Sigmoid colon (tissue), 7 donors: ENCODE results near the gene KIDINS220. TPM values are rescaled to one million over a fixed set of nuclear protein-coding genes. Genes with fewer than 3 reads are reported as not detected.

Experiments used
- DNase-seq: peaks from one replicate; pipeline ENCODE4 v3.0.0-alpha.2; 2019
- H3K27ac ChIP-seq, 4 donors: fragments of 200-600 bp; sonication (generic); one replicate each; pipeline ENCODE4 v1.5.1; 2016 to 2019; ENCODE audit warnings: mild to moderate bottlenecking in 1 of 4
- H3K27me3 ChIP-seq, 3 donors: fragments of 200-600 bp; sonication (generic); one replicate each; pipeline ENCODE4 v1.5.1; 2019; ENCODE audit warnings: mild to moderate bottlenecking in 1 of 3
- H3K36me3 ChIP-seq, 4 donors: fragments of 200-600 bp; sonication (generic); one replicate each; pipeline ENCODE4 v1.5.1; 2016 to 2019
- H3K4me1 ChIP-seq, 4 donors: fragments of 200-600 bp; sonication (generic); one replicate each; pipeline ENCODE4 v1.5.1; 2017 to 2019
- H3K4me3 ChIP-seq, 4 donors: fragments of 200-600 bp; sonication (generic); one replicate each; pipeline ENCODE4 v1.5.1; 2017 to 2019; ENCODE audit warnings: mild to moderate bottlenecking in 2 of 4, moderate library complexity in 1 of 4
- H3K9me3 ChIP-seq, 4 donors: fragments of 200-600 bp in 3 of 4; sonication (generic) in 3 of 4; one replicate each; pipeline versions ENCODE4 v1.5.1 to v1.6.1; 2013 to 2019
- CTCF ChIP-seq, 4 experiments: fragments of 450-650 bp in 3 of 4; fragments of 200-600 bp in 1 of 4; IDR thresholded peaks; one replicate each; pipeline ENCODE4 v1.5.1; 2016 to 2019; ENCODE audit warnings: antibody characterized with exemption in 4 of 4, mild to moderate bottlenecking in 3 of 4, moderate library complexity in 2 of 4
- EP300 ChIP-seq, 4 donors: sonication (generic); formaldehyde crosslinking; IDR thresholded peaks; one replicate each; pipeline ENCODE4 v1.6.1; 2017; ENCODE audit warnings: antibody characterized with exemption in 4 of 4
- POLR2A ChIP-seq, 2 donors: fragments of 450-650 bp; IDR thresholded peaks; one replicate each; pipeline ENCODE4 v1.6.1; 2016; ENCODE audit warnings: antibody characterized with exemption in 2 of 2, mild to moderate bottlenecking in 2 of 2, moderate library complexity in 2 of 2
- POLR2AphosphoS5 ChIP-seq, 4 donors: sonication (generic); formaldehyde crosslinking; IDR thresholded peaks; one replicate each; pipeline ENCODE4 v1.6.1; 2017; ENCODE audit warnings: antibody characterized with exemption in 4 of 4
- WGBS, 2 donors: extraction: QIAGEN DNeasy Blood & Tissue Kit; methylation state at CpG; one replicate each; pipeline ENCODE4 v1.1.7; 2013; 5-methylcytosine and 5-hydroxymethylcytosine counted together
- intact Hi-C: fragments of 100-400 bp; cut with DNase I; formaldehyde crosslinking; loops from one replicate; pipeline ENCODE4 v1.15.1; 2023
- polyA plus RNA-seq, 3 donors: library from polyadenylated mRNA; stranded (reverse); fragments of 200-250 nt; gene quantifications; one replicate each; pipeline ENCODE4 v1.2.3, GENCODE V29; 2013
- total RNA-seq, 4 donors: library from RNA; depleted of rRNA; stranded (reverse); fragments of >200 nt; gene quantifications; one replicate each; pipeline ENCODE4 v1.1.0, GENCODE V29; 2016
- donor health status: healthy with polysubstance abuse.
- donor health status: Bipolar disorder and iron deficiency.
- donor health status: healthy.

KIDINS220 gene
- total and polyA plus RNA-seq, 7 donors, result 3.0 to 111 (median 85.7) TPM

GRCh38 chr2:8754106-8754776, 83.2 kb downstream of the KIDINS220 start:
- H3K27me3 ChIP-seq, result no peaks in the 10 kb centered on the region
- peaks cover 0 to 46% (median 37%) of the 10 kb centered on the region in 4 donors for H3K4me1 ChIP-seq
- peaks cover 0 to 21% (median 7%) of the 10 kb centered on the region in 4 donors for H3K36me3 ChIP-seq
- TF ChIP-seq POLR2A (IDR thresholded peaks at IDR 0.05) (no peak), POLR2AphosphoS5 (IDR thresholded peaks at IDR 0.05) (peak in 1 of 4 donors; percentile 28)
- no peak for DNase-seq
- H3K27ac ChIP-seq, result peak overlapping the region in 2 of 4 donors; percentile 27 to 46
- no peaks in the 10 kb centered on the region for H3K9me3 ChIP-seq
- no peak overlapping the region for H3K4me3 ChIP-seq
- intact Hi-C loops, result no loop called here

GRCh38 chr2:8753609-8754008, 83.8 kb downstream of the KIDINS220 start:
- TF ChIP-seq EP300 (IDR thresholded peaks at IDR 0.05), result no peak
- no peak for TF ChIP-seq POLR2AphosphoS5 (IDR thresholded peaks at IDR 0.05)
- TF ChIP-seq POLR2A (IDR thresholded peaks at IDR 0.05), result no peak
- no peak for TF ChIP-seq CTCF (IDR thresholded peaks at IDR 0.05)
- intact Hi-C loops, result no loop called here
- peak overlapping the region in 2 of 4 donors; percentile 27 to 46 for H3K27ac ChIP-seq

GRCh38 chr2:8752385-8752784, 85.0 kb downstream of the KIDINS220 start:
- no peaks in the 10 kb centered on the region for H3K9me3 ChIP-seq
- intact Hi-C loops, result no loop called here
- 94 to 98% methylated on average over 4 of the region's 4 CpGs for WGBS, 2 donors
- H3K36me3 ChIP-seq, result peaks cover 0 to 22% (median 7%) of the 10 kb centered on the region in 4 donors
- H3K27me3 ChIP-seq, result no peaks in the 10 kb centered on the region
- no peak overlapping the region for H3K27ac ChIP-seq
- peaks cover 0 to 36% (median 23%) of the 10 kb centered on the region in 4 donors for H3K4me1 ChIP-seq
- no peak for DNase-seq
- no peak for TF ChIP-seq CTCF (IDR thresholded peaks at IDR 0.05)
- TF ChIP-seq POLR2A (IDR thresholded peaks at IDR 0.05), result no peak
- no peak for TF ChIP-seq EP300 (IDR thresholded peaks at IDR 0.05)
- TF ChIP-seq POLR2AphosphoS5 (IDR thresholded peaks at IDR 0.05), result no peak
- H3K4me3 ChIP-seq, result no peak overlapping the region

More at GRCh38 chr2:8753609-8754008, 83.8 kb downstream of the KIDINS220 start:
- H3K4me1 ChIP-seq, result peaks cover 0 to 41% (median 30%) of the 10 kb centered on the region in 4 donors
- DNase-seq, result no peak
- H3K27me3 ChIP-seq, result no peaks in the 10 kb centered on the region
- no peaks in the 10 kb centered on the region for H3K9me3 ChIP-seq
- 86 to 91% methylated on average over 3 of the region's 3 CpGs for WGBS, 2 donors
- H3K36me3 ChIP-seq, result peaks cover 0 to 21% (median 7%) of the 10 kb centered on the region in 4 donors
- no peak overlapping the region for H3K4me3 ChIP-seq

- H3K36me3 ChIP-seq, result peaks cover 0 to 27% (median 5%) of the 10 kb centered on the region in 4 donors
- no peak overlapping the region for H3K4me3 ChIP-seq
- peaks cover 0 to 29% (median 20%) of the 10 kb centered on the region in 4 donors for H3K4me1 ChIP-seq
- H3K9me3 ChIP-seq, result no peaks in the 10 kb centered on the region
- DNase-seq, result no peak
- intact Hi-C loops, result no loop called here
- 96 to 97% methylated on average over 7 of the region's 7 CpGs for WGBS, 2 donors
- H3K27ac ChIP-seq, result no peak overlapping the region
- TF ChIP-seq EP300 (IDR thresholded peaks at IDR 0.05) (no peak), POLR2A (IDR thresholded peaks at IDR 0.05) (no peak), POLR2AphosphoS5 (IDR thresholded peaks at IDR 0.05) (no peak), CTCF (IDR thresholded peaks at IDR 0.05) (no peak)
- no peaks in the 10 kb centered on the region for H3K27me3 ChIP-seq
These were observed 87.2 kb downstream of the KIDINS220 start for GRCh38 chr2:8750221-8750620.

- 96 to 98% methylated on average over 6 of the region's 6 CpGs for WGBS, 2 donors
- no peaks in the 10 kb centered on the region for H3K27me3 ChIP-seq
- H3K27ac ChIP-seq, result no peak overlapping the region
- H3K9me3 ChIP-seq, result no peaks in the 10 kb centered on the region
- peaks cover 0 to under 1% (median 0%) of the 10 kb centered on the region in 4 donors for H3K4me1 ChIP-seq
- DNase-seq, result no peak
- TF ChIP-seq EP300 (IDR thresholded peaks at IDR 0.05), result no peak
- TF ChIP-seq POLR2AphosphoS5 (IDR thresholded peaks at IDR 0.05), result no peak
- no peak for TF ChIP-seq CTCF (IDR thresholded peaks at IDR 0.05)
- no peak for TF ChIP-seq POLR2A (IDR thresholded peaks at IDR 0.05)
- H3K4me3 ChIP-seq, result no peak overlapping the region
- H3K36me3 ChIP-seq, result peaks cover 0 to 58% (median 3%) of the 10 kb centered on the region in 4 donors
- intact Hi-C loops, result no loop called here
These were observed 94.2 kb downstream of the KIDINS220 start for GRCh38 chr2:8743261-8743660.
